Measurements from ENCODE around the gene PAFAH1B2. TPM values are rescaled to one million over a fixed set of nuclear protein-coding genes. Genes with fewer than 3 reads are reported as not detected.

The PAFAH1B2 gene
- total RNA-seq (100 to 1,000 TPM in 1 of 5 donors, 10 to 100 TPM in 4; 31.9 to 174 (median 63.0) TPM), polyA plus RNA-seq (10 to 100 TPM; 14.9 to 30.7 (median 27.5) TPM)
- long read RNA-seq, donor 1, full-length matches to known transcripts: 11 of 26 reads
- long read RNA-seq, donor 1, partial matches to known transcripts: 15 of 26 reads
- long read RNA-seq, donor 1, other reads (novel, unspliced or antisense): 0 of 26 reads
- long read RNA-seq, donor 2, full-length matches to known transcripts: 13 of 18 reads
- long read RNA-seq, donor 2, partial matches to known transcripts: 0 of 18 reads
- long read RNA-seq, donor 2, other reads (novel, unspliced or antisense): 5 of 18 reads
- long read RNA-seq, donor 3, full-length matches to known transcripts: 10 of 10 reads
- long read RNA-seq, donor 3, partial matches to known transcripts: 0 of 10 reads
- long read RNA-seq, donor 3, other reads (novel, unspliced or antisense): 0 of 10 reads
- long read RNA-seq, donor 4, full-length matches to known transcripts: 1 of 1 reads
- long read RNA-seq, donor 4, partial matches to known transcripts: 0 of 1 reads
- long read RNA-seq, donor 4, other reads (novel, unspliced or antisense): 0 of 1 reads
- long read RNA-seq, donor 5, full-length matches to known transcripts: 17 of 67 reads
- long read RNA-seq, donor 5, partial matches to known transcripts: 50 of 67 reads
- long read RNA-seq, donor 5, other reads (novel, unspliced or antisense): 0 of 67 reads
- long read RNA-seq, donor 6, full-length matches to known transcripts: 33 of 53 reads
- long read RNA-seq, donor 6, partial matches to known transcripts: 0 of 53 reads
- long read RNA-seq, donor 6, other reads (novel, unspliced or antisense): 20 of 53 reads
- long read RNA-seq, donor 7, full-length matches to known transcripts: 18 of 44 reads
- long read RNA-seq, donor 7, partial matches to known transcripts: 21 of 44 reads
- long read RNA-seq, donor 7, other reads (novel, unspliced or antisense): 5 of 44 reads
- long read RNA-seq, donor 8, full-length matches to known transcripts: 17 of 67 reads
- long read RNA-seq, donor 8, partial matches to known transcripts: 50 of 67 reads
- long read RNA-seq, donor 8, other reads (novel, unspliced or antisense): 0 of 67 reads
- long read RNA-seq, donor 9, full-length matches to known transcripts: 18 of 18 reads
- long read RNA-seq, donor 9, partial matches to known transcripts: 0 of 18 reads
- long read RNA-seq, donor 9, other reads (novel, unspliced or antisense): 0 of 18 reads
- long read RNA-seq, donor 10, full-length matches to known transcripts: 7 of 7 reads
- long read RNA-seq, donor 10, partial matches to known transcripts: 0 of 7 reads
- long read RNA-seq, donor 10, other reads (novel, unspliced or antisense): 0 of 7 reads

- Histone ChIP-seq H3K27me3 (no peaks in the 10 kb centered on the region), H3K4me1 (peaks cover 20 to 51% (median 43%) of the 10 kb centered on the region in 4 donors), H3K9me3 (no peaks in the 10 kb centered on the region), H3K4me3 (peak within 1 kb of the TSS; percentile 86 to 96 (median 94)), H3K27ac (peak within 1 kb of the TSS; percentile 94 to 98 (median 97)), H3K36me3 (peaks cover 10 to 20% (median 15%) of the 10 kb centered on the region in 4 donors)
- DNase-seq: peak; percentile 97 to 98
- WGBS, 5 donors: 0 to 1% (median 0%) methylated on average over 40 to 48 of the region's 48 CpGs
- TF ChIP-seq POLR2A (IDR thresholded peaks at IDR 0.05) (peak in 2 of 4 donors; percentile 21 to 92), EP300 (IDR thresholded peaks at IDR 0.05) (no peak), POLR2AphosphoS5 (IDR thresholded peaks at IDR 0.05) (peak; percentile 82 to 96 (median 95))
- intact Hi-C loops (cut with DNase I; ENCODE audit: low total_unique reads): no loop called here
Measured at GRCh38 chr11:117143871-117144476, at the start of gene PAFAH1B2. PAFAH1B2 (plus strand) TSS chr11:117144287; CDS start chr11:117152448, 8,161 bp downstream.

- no peaks in the 10 kb centered on the region for H3K36me3 ChIP-seq
- intact Hi-C loops (cut with DNase I; ENCODE audit: low total_unique reads): no loop called here
- peaks cover 25 to 87% (median 55%) of the 10 kb centered on the region in 4 donors for H3K4me1 ChIP-seq
- no peaks in the 10 kb centered on the region for H3K27me3 ChIP-seq
- peak in 1 of 2 donors; percentile 49 for DNase-seq
- peak overlapping the region in 4 of 5 donors; percentile 38 to 100 (median 94) for H3K27ac ChIP-seq
- H3K4me3 ChIP-seq: no peak overlapping the region
- TF ChIP-seq CTCF (IDR thresholded peaks at IDR 0.05) (no peak), POLR2A (IDR thresholded peaks at IDR 0.05) (no peak), POLR2AphosphoS5 (IDR thresholded peaks at IDR 0.05) (no peak), EP300 (IDR thresholded peaks at IDR 0.05) (no peak)
- no peaks in the 10 kb centered on the region for H3K9me3 ChIP-seq
- WGBS, 5 donors: 13 to 24% (median 13%) methylated on average over 4 of the region's 4 CpGs
Measured at GRCh38 chr11:117094776-117095175, 49.3 kb upstream of the PAFAH1B2 start.

GRCh38 chr11:117095284-117096161 lies 48.6 kb upstream of the PAFAH1B2 start:
- Histone ChIP-seq H3K27ac (peak overlapping the region; percentile 70 to 100 (median 96)), H3K4me1 (peaks cover 23 to 84% (median 52%) of the 10 kb centered on the region in 4 donors), H3K9me3 (no peaks in the 10 kb centered on the region), H3K4me3 (peak overlapping the region in 3 of 4 donors; percentile 76 to 95 (median 76)), H3K36me3 (no peaks in the 10 kb centered on the region), H3K27me3 (no peaks in the 10 kb centered on the region)
- WGBS, 5 donors: 27 to 41% (median 30%) methylated on average over 9 of the region's 9 CpGs
- peak in 1 of 2 donors; percentile 43 for DNase-seq
- TF ChIP-seq EP300 (IDR thresholded peaks at IDR 0.05) (no peak), CTCF (IDR thresholded peaks at IDR 0.05) (no peak), POLR2AphosphoS5 (IDR thresholded peaks at IDR 0.05) (no peak), POLR2A (IDR thresholded peaks at IDR 0.05) (no peak)
- intact Hi-C loops (cut with DNase I; ENCODE audit: low total_unique reads): no loop called here

All from stomach (tissue), 19 donors.